ENCODE measurements around the gene HPGDS. TPM values are rescaled to one million over a fixed set of nuclear protein-coding genes. Genes with fewer than 3 reads are reported as not detected.

The HPGDS gene
- total RNA-seq, 2 experiments from 2014 or later, result not detected

- CTCF ChIA-PET, result no interaction called here
- POLR2A ChIA-PET, result no interaction called here
These were observed 71.4 kb downstream of the HPGDS start for GRCh38 chr4:94271248-94271647.

- ChIA-PET CTCF (no interaction called here), POLR2A (no interaction called here)
These were observed 75.6 kb downstream of the HPGDS start for GRCh38 chr4:94267037-94267436.

GRCh38 chr4:94262163-94263016, 80.2 kb downstream of the HPGDS start:
- POLR2A ChIA-PET, result no interaction called here
- CTCF ChIA-PET, result no interaction called here

- ChIA-PET POLR2A (no interaction called here), CTCF (no interaction called here)
These were observed 85.8 kb downstream of the HPGDS start for GRCh38 chr4:94256828-94257227.

- POLR2A ChIA-PET, result no interaction called here
- CTCF ChIA-PET, result no interaction called here
These were observed 86.4 kb downstream of the HPGDS start for GRCh38 chr4:94256144-94256783.

GRCh38 chr4:94253036-94253435, 89.6 kb downstream of the HPGDS start:
- POLR2A ChIA-PET, result no interaction called here
- CTCF ChIA-PET, result no interaction called here

GRCh38 chr4:94251094-94251493, 91.5 kb downstream of the HPGDS start:
- ChIA-PET POLR2A (no interaction called here), CTCF (no interaction called here)

Other genes starting within 250 kb of the HPGDS start
- gene SMARCAD1, start 135.0 kb downstream of the HPGDS start, total RNA-seq, result 10 to 100 TPM; 36.0 to 37.0 TPM
- gene PDLIM5, start 109.1 kb upstream of the HPGDS start, total RNA-seq, result 10 to 100 TPM; 23.0 to 23.5 TPM